GM12801 (cell line): ENCODE measurements around the gene SCNN1A.

Experiments used
- TF ChIP-seq, protein P1 (sequence below): IDR thresholded peaks from one replicate; pipeline ENCODE4 v1.5.1; 2011; ENCODE audit warnings: control low read depth; ENCODE audit not compliant: insufficient read length; ENCODE audit errors: extremely low read depth

SCNN1A gene

DNA sequence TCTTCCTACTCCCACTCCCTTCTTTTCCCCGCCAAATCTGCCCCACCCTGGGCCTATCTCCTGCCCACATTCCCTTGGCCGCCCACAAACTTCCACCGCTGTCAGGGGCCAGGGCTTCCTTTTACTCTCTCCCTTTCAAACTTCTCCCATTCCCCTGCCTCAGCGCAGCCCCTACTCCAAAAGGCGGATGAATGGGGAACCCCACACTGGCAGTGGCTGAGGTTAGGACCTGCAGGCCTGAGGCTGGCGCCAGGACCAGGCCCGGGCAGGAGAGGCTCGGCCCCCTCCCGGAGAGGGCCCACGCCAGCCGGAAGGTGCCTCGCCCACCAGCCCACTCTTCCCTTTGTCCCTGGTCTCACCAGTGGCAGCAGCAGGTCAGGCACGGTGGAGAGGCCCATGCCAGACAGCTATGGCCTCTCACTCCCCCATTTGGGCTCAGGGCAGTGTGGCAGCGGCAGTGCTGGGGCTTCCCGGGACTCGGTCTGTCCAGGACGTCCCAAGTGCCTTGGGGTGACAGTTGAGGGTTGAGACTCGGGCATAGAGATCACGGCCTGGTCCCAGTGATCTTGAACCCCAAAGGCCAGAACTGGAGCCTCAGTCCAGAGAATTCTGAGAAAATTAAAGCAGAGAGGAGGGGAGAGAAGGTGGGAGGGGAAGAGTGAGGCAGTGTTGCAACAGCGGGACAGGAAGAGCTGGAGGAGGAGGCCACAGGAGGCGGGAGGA, 33.8 kb downstream of the SCNN1A start, which contains the start of gene TNFRSF1A:
Gene TNFRSF1A, minus strand, starts transcription at position 660 of the 723 bp plus-strand sequence. Its CDS starts 262 bp downstream, at position 398.
- TF ChIP-seq, protein P1, sequence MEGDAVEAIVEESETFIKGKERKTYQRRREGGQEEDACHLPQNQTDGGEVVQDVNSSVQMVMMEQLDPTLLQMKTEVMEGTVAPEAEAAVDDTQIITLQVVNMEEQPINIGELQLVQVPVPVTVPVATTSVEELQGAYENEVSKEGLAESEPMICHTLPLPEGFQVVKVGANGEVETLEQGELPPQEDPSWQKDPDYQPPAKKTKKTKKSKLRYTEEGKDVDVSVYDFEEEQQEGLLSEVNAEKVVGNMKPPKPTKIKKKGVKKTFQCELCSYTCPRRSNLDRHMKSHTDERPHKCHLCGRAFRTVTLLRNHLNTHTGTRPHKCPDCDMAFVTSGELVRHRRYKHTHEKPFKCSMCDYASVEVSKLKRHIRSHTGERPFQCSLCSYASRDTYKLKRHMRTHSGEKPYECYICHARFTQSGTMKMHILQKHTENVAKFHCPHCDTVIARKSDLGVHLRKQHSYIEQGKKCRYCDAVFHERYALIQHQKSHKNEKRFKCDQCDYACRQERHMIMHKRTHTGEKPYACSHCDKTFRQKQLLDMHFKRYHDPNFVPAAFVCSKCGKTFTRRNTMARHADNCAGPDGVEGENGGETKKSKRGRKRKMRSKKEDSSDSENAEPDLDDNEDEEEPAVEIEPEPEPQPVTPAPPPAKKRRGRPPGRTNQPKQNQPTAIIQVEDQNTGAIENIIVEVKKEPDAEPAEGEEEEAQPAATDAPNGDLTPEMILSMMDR: no peak

DNA sequence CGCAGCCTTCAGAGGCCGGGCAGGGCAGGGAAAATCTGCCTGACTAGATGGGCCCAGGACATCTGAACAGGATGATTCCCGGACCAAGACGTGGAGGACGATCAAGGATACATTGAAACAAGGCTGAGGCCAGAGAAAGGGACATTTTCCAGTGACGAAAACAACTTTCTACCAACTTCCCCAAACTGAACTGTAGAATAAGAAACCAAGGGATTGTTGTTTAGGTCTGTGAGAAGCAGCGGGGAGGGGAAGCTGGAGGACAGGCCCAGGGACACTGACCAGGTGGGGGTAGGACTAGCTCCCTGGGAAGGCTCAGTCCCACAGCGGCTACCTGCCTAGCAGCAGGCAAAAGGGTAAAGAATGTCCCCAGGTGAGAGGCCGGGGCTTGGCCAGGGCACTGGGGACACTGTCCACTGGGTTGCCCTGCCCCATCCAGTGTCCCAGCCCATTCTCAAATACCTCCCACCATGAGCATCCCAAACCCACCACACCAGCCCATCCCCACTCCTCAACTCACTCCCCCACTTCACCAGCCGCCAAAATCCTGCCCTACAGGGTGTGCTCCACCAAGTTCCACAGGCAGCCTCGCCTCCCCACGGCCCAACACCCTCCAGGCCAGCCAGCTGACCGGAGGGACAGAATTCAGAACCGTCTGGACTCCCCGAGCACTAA, 34.5 kb downstream of the SCNN1A start:
- TF ChIP-seq, protein P1: no peak

DNA sequence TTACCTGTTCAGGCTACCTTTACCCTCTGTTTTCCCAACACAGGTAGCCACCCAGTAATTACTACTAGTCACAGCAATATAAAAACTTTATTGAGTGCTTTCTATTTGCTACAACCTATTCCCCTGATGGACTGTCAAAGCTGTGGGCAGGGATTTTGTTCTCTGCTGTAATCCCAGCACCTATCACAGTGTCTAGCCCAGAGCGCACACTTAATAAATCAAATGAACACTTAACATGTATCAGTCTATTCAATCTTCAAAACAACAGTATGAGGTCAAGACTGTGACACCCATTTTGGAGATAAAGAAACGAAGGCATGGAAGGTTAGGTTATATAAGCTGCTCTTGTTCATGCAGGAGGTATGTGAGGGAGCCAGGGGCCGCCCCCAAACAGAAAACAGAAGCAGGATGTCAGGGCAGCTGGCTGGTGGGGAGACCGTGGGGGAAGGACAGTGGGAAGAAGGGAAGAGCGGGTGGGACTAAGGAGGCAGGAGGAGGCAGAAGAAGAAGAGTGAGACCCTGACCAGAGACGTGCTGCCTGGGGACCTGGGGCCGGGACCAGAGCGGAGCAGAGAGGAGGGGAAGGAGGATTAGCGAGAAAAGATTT, 35.2 kb downstream of the SCNN1A start:
- TF ChIP-seq, protein P1: no peak

DNA sequence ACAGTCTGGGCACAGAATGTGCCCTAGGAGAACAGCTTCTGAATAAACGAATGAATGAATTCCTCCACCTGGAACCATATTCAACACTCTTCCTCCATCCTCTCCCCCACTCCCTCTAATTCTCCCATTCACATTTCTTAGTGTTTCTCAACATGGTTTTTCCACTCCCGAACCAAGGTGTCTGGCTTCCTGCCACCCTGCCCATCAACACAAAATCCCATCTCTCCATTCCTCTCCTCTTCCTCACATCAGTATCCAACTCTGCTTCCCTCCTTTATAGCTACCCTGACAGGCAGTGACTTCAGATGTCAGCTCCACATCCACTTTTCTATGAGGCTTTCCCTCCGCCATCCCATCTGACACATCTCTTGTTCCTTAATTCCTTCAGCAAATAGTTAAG, 36.4 kb downstream of the SCNN1A start:
- TF ChIP-seq, protein P1: no peak

DNA sequence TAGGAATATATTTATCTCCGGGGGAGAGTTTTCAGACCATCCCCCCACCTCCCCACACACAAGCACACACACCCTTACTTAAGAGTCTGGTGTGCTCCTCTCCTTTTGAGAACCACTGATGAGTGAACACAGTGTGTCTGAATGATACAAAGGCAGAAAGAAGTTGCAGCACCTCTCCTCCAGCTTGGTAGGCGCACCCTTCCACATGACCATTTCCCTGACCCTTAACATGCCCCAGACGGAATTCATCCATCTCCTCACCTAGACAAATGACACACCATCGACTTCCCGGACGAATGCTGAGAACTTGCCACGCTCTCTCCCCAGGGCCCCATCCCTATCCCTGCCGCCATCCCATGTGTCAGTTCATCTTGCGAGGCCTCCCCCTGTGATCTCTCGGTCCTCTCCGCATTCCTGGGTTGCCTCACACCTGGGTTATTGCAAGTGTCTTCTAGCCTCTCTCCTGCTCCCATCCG, 37.4 kb downstream of the SCNN1A start:
- TF ChIP-seq, protein P1: no peak

DNA sequence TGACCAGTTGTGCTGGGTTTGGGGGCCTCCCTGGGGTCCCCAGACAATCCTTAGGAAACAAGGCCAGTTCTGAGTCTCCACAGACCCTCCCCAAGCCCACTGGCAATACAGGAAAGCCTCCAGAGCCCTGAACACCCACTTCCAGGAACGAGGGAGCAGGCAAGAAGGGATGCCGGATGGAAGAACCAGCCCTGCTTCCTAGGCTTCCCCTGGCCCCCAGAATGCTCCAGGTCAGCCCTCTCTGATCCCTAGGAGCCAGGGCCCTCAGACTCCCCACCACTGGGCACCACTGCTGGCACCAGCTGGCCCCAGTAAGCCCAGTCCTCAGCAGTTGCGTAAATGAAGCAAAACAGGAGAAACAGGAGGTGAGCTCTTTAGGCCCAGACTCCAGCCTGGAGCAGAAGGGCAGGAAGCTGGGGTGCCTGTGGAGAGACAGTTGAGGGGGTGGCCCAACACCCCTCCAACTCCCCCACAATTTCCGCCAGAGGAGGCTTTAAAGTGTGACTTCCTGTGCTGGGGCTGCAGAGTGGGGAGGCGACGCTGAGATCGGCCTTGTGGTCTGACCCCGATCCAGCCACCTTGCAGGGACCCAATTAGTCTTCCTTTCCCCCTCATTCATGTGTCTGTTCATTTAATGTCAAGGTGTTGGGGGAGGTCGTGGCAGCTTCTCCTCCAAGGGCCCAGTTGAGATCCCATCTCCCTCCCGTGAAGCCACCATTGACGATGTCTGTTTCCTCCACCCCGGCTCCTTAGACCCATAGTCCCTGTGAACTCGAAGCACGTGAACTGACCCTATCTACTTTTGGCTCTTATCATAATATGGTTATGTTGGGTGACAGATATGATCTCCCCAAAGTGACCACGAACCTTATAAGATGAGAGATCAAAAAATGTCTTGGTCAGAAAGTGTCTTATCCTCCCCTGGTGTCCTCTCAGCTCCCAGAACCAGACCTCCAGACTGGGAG, 38.2 kb downstream of the SCNN1A start:
- TF ChIP-seq, protein P1: no peak
